ENCODE results near the gene TMOD1. TPM values are rescaled to one million over a fixed set of nuclear protein-coding genes. Genes with fewer than 3 reads are reported as not detected.
A peak's percentile ranks its signal among the peaks of the same experiment; 100 is the strongest.

The TMOD1 gene
- polyA plus RNA-seq, 3 donors = 8.8 to 17.3 (median 12.1) TPM

- no peak overlapping the region for H3K27ac ChIP-seq (ENCODE audit: low read depth, low read length)
- 67 to 70% (median 68%) methylated on average over 15 of the region's 15 CpGs for WGBS, 3 donors
Measured at GRCh38 chr9:97556721-97557605, 55.5 kb downstream of the TMOD1 start.

GRCh38 chr9:97557606-97558095 is 56.2 kb downstream of the TMOD1 start:
- H3K27ac ChIP-seq (ENCODE audit: low read depth, low read length) = peak overlapping the region; percentile 22
- 2 to 23% (median 7%) methylated on average over 7 of the region's 7 CpGs for WGBS, 3 donors

GRCh38 chr9:97558701-97559101 is 57.2 kb downstream of the TMOD1 start:
- WGBS, 3 donors = 53 to 75% (median 64%) methylated on average over 3 of the region's 3 CpGs
- H3K27ac ChIP-seq (ENCODE audit: low read depth, low read length) = no peak overlapping the region

- H3K27ac ChIP-seq (ENCODE audit: low read depth, low read length) = no peak overlapping the region
- 74 to 91% (median 80%) methylated on average over 10 of the region's 10 CpGs for WGBS, 3 donors
Measured at GRCh38 chr9:97559111-97559514, 57.6 kb downstream of the TMOD1 start.

- 84 to 94% (median 88%) methylated on average over 6 of the region's 6 CpGs for WGBS, 3 donors
- no peak overlapping the region for H3K27ac ChIP-seq (ENCODE audit: low read depth, low read length)
Measured at GRCh38 chr9:97560154-97560553, 58.7 kb downstream of the TMOD1 start.

- H3K27ac ChIP-seq (ENCODE audit: low read depth, low read length) = no peak overlapping the region
Measured at GRCh38 chr9:97560851-97561250, 59.4 kb downstream of the TMOD1 start.

GRCh38 chr9:97561501-97561900 is 60.0 kb downstream of the TMOD1 start:
- H3K27ac ChIP-seq (ENCODE audit: low read depth, low read length) = no peak overlapping the region
- WGBS, 3 donors = 63 to 77% (median 64%) methylated on average over 3 of the region's 3 CpGs

- no peak overlapping the region for H3K27ac ChIP-seq (ENCODE audit: low read depth, low read length)
- 91 to 95% (median 92%) methylated on average over 5 of the region's 5 CpGs for WGBS, 3 donors
Measured at GRCh38 chr9:97562542-97562941, 61.1 kb downstream of the TMOD1 start.

GRCh38 chr9:97563458-97564135 is 62.1 kb downstream of the TMOD1 start:
- WGBS, 3 donors = 59 to 75% (median 69%) methylated on average over 13 of the region's 13 CpGs
- H3K27ac ChIP-seq (ENCODE audit: low read depth, low read length) = no peak overlapping the region

GRCh38 chr9:97564291-97565175 is 63.1 kb downstream of the TMOD1 start:
- WGBS, 3 donors = 45 to 51% (median 47%) methylated on average over 14 of the region's 14 CpGs
- no peak overlapping the region for H3K27ac ChIP-seq (ENCODE audit: low read depth, low read length)

- H3K27ac ChIP-seq (ENCODE audit: low read depth, low read length) = no peak overlapping the region
- WGBS, 3 donors = 77 to 88% (median 86%) methylated on average over 5 of the region's 5 CpGs
Measured at GRCh38 chr9:97565262-97565661, 63.8 kb downstream of the TMOD1 start.

GRCh38 chr9:97567182-97567893 is 65.9 kb downstream of the TMOD1 start:
- 70 to 87% (median 78%) methylated on average over 9 of the region's 9 CpGs for WGBS, 3 donors
- H3K27ac ChIP-seq (ENCODE audit: low read depth, low read length) = no peak overlapping the region

- WGBS, 3 donors = 54 to 75% (median 59%) methylated on average over 4 of the region's 4 CpGs
- no peak overlapping the region for H3K27ac ChIP-seq (ENCODE audit: low read depth, low read length)
Measured at GRCh38 chr9:97567894-97568202, 66.4 kb downstream of the TMOD1 start.

- WGBS, 3 donors = 94 to 96% (median 95%) methylated on average over 11 of the region's 11 CpGs
- no peak overlapping the region for H3K27ac ChIP-seq (ENCODE audit: low read depth, low read length)
Measured at GRCh38 chr9:97568461-97569275, 67.2 kb downstream of the TMOD1 start.

GRCh38 chr9:97570899-97571298 is 69.4 kb downstream of the TMOD1 start:
- WGBS, 3 donors = 82 to 93% (median 85%) methylated on average over 6 of the region's 6 CpGs
- H3K27ac ChIP-seq (ENCODE audit: low read depth, low read length) = no peak overlapping the region

- H3K27ac ChIP-seq (ENCODE audit: low read depth, low read length) = no peak overlapping the region
- WGBS, 3 donors = 46 to 95% (median 83%) methylated on average over 1 of the region's 1 CpG
Measured at GRCh38 chr9:97571664-97572063, 70.2 kb downstream of the TMOD1 start.

GRCh38 chr9:97572196-97572891 is 70.9 kb downstream of the TMOD1 start:
- WGBS, 3 donors = 87 to 89% (median 87%) methylated on average over 9 of the region's 9 CpGs
- no peak overlapping the region for H3K27ac ChIP-seq (ENCODE audit: low read depth, low read length)

Data from adipose tissue (tissue), 3 donors.